GM23338 (cell line): ENCODE measurements around the gene ZNF555.

Experiments used
- CREB1 ChIP-seq: fragments of 250-450 bp; sonication (Bioruptor Pico); IDR thresholded peaks from 2 replicates; pipeline ENCODE4 v1.5.0; 2020; ENCODE audit warnings: low read depth, mild to moderate bottlenecking, moderate library complexity
- EZH2 ChIP-seq: fragments of 200-600 bp; sonication (generic); IDR thresholded peaks from one replicate; pipeline ENCODE4 v1.8.0; 2017; ENCODE audit warnings: antibody characterized with exemption, mild to moderate bottlenecking, low read depth; ENCODE audit not compliant: unreplicated experiment
- JUNB ChIP-seq: IDR thresholded peaks from one replicate; pipeline ENCODE4 v1.6.1; 2016; ENCODE audit warnings: antibody characterized with exemption; ENCODE audit not compliant: unreplicated experiment
- POLR2AphosphoS5 ChIP-seq: IDR thresholded peaks from 2 replicates; pipeline ENCODE4 v1.6.1; 2016; ENCODE audit warnings: antibody characterized with exemption, low read depth
- REST ChIP-seq: IDR thresholded peaks from one replicate; pipeline ENCODE4 v1.6.1; 2018; ENCODE audit warnings: antibody characterized with exemption; ENCODE audit not compliant: unreplicated experiment
- STAT1 ChIP-seq: IDR thresholded peaks from one replicate; pipeline ENCODE4 v1.6.1; 2016; ENCODE audit warnings: antibody characterized with exemption; ENCODE audit not compliant: unreplicated experiment
- TF ChIP-seq, protein P1 (sequence below), 2 experiments: fragments of 200-600 bp in 1 of 2; sonication (generic) in 1 of 2; conservative IDR thresholded peaks; 2 replicates each; pipeline versions ENCODE4 v1.5.1 to v1.6.1; 2016 to 2017; ENCODE audit warnings: antibody characterized with exemption in 2 of 2, low read depth in 2 of 2, mild to moderate bottlenecking in 2 of 2, moderate library complexity in 1 of 2

DNA sequence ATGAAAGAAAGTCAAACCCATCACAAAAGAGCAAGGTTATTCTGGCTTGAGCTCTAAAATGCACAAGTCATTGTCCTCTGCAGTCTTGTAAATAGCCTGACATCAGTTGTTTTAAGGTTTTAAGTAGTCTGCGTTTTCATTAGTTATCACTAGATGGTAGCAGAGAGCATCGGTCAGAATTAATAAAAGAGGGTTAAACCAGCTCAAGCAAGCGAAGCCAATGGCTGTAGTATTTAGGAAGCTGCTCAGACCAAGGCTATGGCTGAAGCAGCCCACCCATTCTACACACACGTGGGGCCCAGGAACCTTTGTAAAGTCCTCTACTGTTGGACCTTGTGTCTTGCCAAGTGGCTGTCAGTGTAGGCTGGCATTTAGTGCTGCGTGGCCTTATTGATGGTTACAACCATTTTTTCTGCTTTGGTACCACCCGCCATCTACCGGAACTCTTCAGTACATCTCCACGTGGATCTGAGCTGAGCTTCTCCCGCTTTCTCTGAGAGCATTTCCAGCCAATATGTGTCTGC is 46.2 kb downstream of the ZNF555 start:
- TF ChIP-seq, protein P1, sequence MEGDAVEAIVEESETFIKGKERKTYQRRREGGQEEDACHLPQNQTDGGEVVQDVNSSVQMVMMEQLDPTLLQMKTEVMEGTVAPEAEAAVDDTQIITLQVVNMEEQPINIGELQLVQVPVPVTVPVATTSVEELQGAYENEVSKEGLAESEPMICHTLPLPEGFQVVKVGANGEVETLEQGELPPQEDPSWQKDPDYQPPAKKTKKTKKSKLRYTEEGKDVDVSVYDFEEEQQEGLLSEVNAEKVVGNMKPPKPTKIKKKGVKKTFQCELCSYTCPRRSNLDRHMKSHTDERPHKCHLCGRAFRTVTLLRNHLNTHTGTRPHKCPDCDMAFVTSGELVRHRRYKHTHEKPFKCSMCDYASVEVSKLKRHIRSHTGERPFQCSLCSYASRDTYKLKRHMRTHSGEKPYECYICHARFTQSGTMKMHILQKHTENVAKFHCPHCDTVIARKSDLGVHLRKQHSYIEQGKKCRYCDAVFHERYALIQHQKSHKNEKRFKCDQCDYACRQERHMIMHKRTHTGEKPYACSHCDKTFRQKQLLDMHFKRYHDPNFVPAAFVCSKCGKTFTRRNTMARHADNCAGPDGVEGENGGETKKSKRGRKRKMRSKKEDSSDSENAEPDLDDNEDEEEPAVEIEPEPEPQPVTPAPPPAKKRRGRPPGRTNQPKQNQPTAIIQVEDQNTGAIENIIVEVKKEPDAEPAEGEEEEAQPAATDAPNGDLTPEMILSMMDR (conservative IDR thresholded peaks at IDR 0.05; ENCODE audit: low read depth in 2 of 2), result peak; percentile 59
- TF ChIP-seq POLR2AphosphoS5 (no peak), STAT1 (no peak), EZH2 (no peak), JUNB (no peak), CREB1 (CRISPR knock-in tag) (no peak), REST (no peak)
